ENCODE results near the gene DMRTC2. TPM values are rescaled to one million over a fixed set of nuclear protein-coding genes. Genes with fewer than 3 reads are reported as not detected.

The DMRTC2 gene
- total RNA-seq: not detected
- long read RNA-seq: 0 reads

- peaks cover 81% of the 10 kb centered on the region for H3K27me3 ChIP-seq (ENCODE audit: low read depth)
- no peaks in the 10 kb centered on the region for H3K36me3 ChIP-seq
- no peak for DNase-seq
- no peak within 1 kb of the TSS for H3K27ac ChIP-seq (replicated peaks)
- H3K4me3 ChIP-seq: no peak within 1 kb of the TSS
- no peak for TF ChIP-seq CTCF (IDR thresholded peaks at IDR 0.05; ENCODE audit: borderline replicate concordance)
- H3K4me1 ChIP-seq: no peaks in the 10 kb centered on the region
- intact Hi-C loops (cut with micrococcal nuclease): no loop called here
- no peaks in the 10 kb centered on the region for H3K9me3 ChIP-seq (replicated peaks)
Observed at GRCh38 chr19:41845001-41845050, at the start of gene DMRTC2. Gene DMRTC2 (plus strand): TSS chr19:41845042. CDS start chr19:41847429, 2,387 bp downstream.

- intact Hi-C loops (cut with micrococcal nuclease): no loop called here
- no peak for DNase-seq
- TF ChIP-seq CTCF (IDR thresholded peaks at IDR 0.05; ENCODE audit: borderline replicate concordance): no peak
- H3K4me3 ChIP-seq: no peak within 1 kb of the TSS
- H3K27me3 ChIP-seq (ENCODE audit: low read depth): peaks cover 92% of the 10 kb centered on the region
- H3K4me1 ChIP-seq: no peaks in the 10 kb centered on the region
- no peaks in the 10 kb centered on the region for H3K9me3 ChIP-seq (replicated peaks)
- H3K27ac ChIP-seq (replicated peaks): no peak within 1 kb of the TSS
- H3K36me3 ChIP-seq: no peaks in the 10 kb centered on the region
Observed at GRCh38 chr19:41796362-41796761, 48.5 kb upstream of the DMRTC2 start, which contains the start of gene CEACAM3. Gene CEACAM3 (plus strand): TSS chr19:41796587. CDS start chr19:41796678, 91 bp downstream.

GRCh38 chr19:41796901-41797300, 47.9 kb upstream of the DMRTC2 start:
- Histone ChIP-seq H3K9me3 (replicated peaks) (no peaks in the 10 kb centered on the region), H3K27me3 (ENCODE audit: low read depth) (peaks cover 92% of the 10 kb centered on the region), H3K4me1 (no peaks in the 10 kb centered on the region), H3K36me3 (no peaks in the 10 kb centered on the region), H3K27ac (replicated peaks) (no peak overlapping the region), H3K4me3 (no peak overlapping the region)
- intact Hi-C loops (cut with micrococcal nuclease): no loop called here
- no peak for DNase-seq
- no peak for TF ChIP-seq CTCF (IDR thresholded peaks at IDR 0.05; ENCODE audit: borderline replicate concordance)

- Histone ChIP-seq H3K36me3 (no peaks in the 10 kb centered on the region), H3K27me3 (ENCODE audit: low read depth) (peaks cover 77% of the 10 kb centered on the region), H3K4me1 (no peaks in the 10 kb centered on the region), H3K4me3 (no peak overlapping the region), H3K9me3 (replicated peaks) (no peaks in the 10 kb centered on the region), H3K27ac (replicated peaks) (no peak overlapping the region)
- TF ChIP-seq CTCF (IDR thresholded peaks at IDR 0.05; ENCODE audit: borderline replicate concordance): no peak
- intact Hi-C loops (cut with micrococcal nuclease): no loop called here
- DNase-seq: no peak
Observed at GRCh38 chr19:41799444-41800000, 45.3 kb upstream of the DMRTC2 start.

- no peak for TF ChIP-seq CTCF (IDR thresholded peaks at IDR 0.05; ENCODE audit: borderline replicate concordance)
- Histone ChIP-seq H3K4me1 (no peaks in the 10 kb centered on the region), H3K9me3 (replicated peaks) (no peaks in the 10 kb centered on the region), H3K27ac (replicated peaks) (no peak overlapping the region), H3K4me3 (no peak overlapping the region), H3K36me3 (no peaks in the 10 kb centered on the region), H3K27me3 (ENCODE audit: low read depth) (peaks cover 75% of the 10 kb centered on the region)
- intact Hi-C loops (cut with micrococcal nuclease): no loop called here
- no peak for DNase-seq
Observed at GRCh38 chr19:41801031-41801430, 43.8 kb upstream of the DMRTC2 start.

- Histone ChIP-seq H3K9me3 (replicated peaks) (no peaks in the 10 kb centered on the region), H3K4me1 (no peaks in the 10 kb centered on the region), H3K27ac (replicated peaks) (no peak overlapping the region), H3K36me3 (no peaks in the 10 kb centered on the region), H3K4me3 (no peak overlapping the region), H3K27me3 (ENCODE audit: low read depth) (peaks cover 73% of the 10 kb centered on the region)
- intact Hi-C loops (cut with micrococcal nuclease): no loop called here
- no peak for DNase-seq
- TF ChIP-seq CTCF (IDR thresholded peaks at IDR 0.05; ENCODE audit: borderline replicate concordance): no peak
Observed at GRCh38 chr19:41801792-41802211, 43.0 kb upstream of the DMRTC2 start.
